ENCODE measurements around the gene NPC1. TPM values are rescaled to one million over a fixed set of nuclear protein-coding genes. Genes with fewer than 3 reads are reported as not detected.
A peak's percentile ranks its signal among the peaks of the same experiment; 100 is the strongest.

The NPC1 gene
- total RNA-seq, 6 experiments from 2014 or later, result 25.4 to 46.2 (median 34.3) TPM

DNA sequence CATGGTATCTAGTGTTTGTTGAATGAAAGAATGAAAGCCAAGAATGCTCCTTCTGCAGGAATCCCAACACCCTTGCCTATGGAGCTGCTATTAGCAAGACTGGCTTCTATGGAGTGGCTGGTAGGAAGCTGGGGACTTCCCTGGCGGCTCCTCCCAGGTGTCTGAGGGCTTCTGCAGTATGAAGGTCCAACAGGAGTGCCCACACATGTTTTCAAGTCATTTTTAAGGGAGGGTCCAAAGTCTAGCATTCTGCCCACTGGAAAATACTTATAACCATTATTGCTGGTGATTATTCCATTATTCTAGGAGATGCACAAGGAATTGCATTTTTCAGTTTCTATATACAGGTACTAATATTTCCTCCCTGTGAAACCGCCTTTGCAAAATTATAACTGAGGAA is 21.9 kb upstream of the NPC1 start:
- Mint-ChIP-seq H3K27me3 (ENCODE audit: insufficient read depth) (peaks cover 13% of the 10 kb centered on the region; the same call in 1 of the 2 replicates), H3K36me3 (ENCODE audit: low read depth) (no peaks in the 10 kb centered on the region), H3K27ac (no peak overlapping the region), H3K4me3 (no peak overlapping the region), H3K9me3 (no peaks in the 10 kb centered on the region), H3K4me1 (ENCODE audit: low read depth) (peaks cover 23% of the 10 kb centered on the region)
- no peak for DNase-seq
- TF ChIP-seq, protein P1, sequence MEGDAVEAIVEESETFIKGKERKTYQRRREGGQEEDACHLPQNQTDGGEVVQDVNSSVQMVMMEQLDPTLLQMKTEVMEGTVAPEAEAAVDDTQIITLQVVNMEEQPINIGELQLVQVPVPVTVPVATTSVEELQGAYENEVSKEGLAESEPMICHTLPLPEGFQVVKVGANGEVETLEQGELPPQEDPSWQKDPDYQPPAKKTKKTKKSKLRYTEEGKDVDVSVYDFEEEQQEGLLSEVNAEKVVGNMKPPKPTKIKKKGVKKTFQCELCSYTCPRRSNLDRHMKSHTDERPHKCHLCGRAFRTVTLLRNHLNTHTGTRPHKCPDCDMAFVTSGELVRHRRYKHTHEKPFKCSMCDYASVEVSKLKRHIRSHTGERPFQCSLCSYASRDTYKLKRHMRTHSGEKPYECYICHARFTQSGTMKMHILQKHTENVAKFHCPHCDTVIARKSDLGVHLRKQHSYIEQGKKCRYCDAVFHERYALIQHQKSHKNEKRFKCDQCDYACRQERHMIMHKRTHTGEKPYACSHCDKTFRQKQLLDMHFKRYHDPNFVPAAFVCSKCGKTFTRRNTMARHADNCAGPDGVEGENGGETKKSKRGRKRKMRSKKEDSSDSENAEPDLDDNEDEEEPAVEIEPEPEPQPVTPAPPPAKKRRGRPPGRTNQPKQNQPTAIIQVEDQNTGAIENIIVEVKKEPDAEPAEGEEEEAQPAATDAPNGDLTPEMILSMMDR (IDR thresholded peaks at IDR 0.05), result no peak

DNA sequence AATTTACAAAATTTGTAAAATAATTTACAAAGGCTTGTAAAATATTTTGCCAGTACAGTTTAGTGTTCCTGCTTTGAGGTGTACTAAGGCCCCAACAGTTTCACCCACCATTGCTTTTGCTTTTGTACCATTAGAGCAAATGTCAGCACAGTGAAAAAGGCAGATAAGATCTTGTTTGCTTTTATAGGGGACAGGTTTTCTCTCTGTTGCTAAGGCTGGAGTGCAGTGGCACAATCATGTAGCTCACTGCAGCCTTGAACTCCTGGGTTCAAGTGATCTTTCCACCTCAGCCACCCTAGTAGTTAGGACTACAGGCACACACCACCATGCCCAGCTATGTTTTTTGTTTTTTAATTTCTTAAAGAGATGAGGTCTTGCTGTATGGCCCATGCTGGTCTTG is 19.6 kb upstream of the NPC1 start:
- H3K4me1 Mint-ChIP-seq (ENCODE audit: low read depth), result peaks cover 8% of the 10 kb centered on the region
- no peak for DNase-seq
- H3K4me3 Mint-ChIP-seq, result no peak overlapping the region
- TF ChIP-seq, protein P1 (IDR thresholded peaks at IDR 0.05), result no peak
- no peak overlapping the region for H3K27ac Mint-ChIP-seq
- H3K27me3 Mint-ChIP-seq (ENCODE audit: insufficient read depth), result peaks cover 12% of the 10 kb centered on the region; the same call in 1 of the 2 replicates
- no peaks in the 10 kb centered on the region for H3K9me3 Mint-ChIP-seq
- H3K36me3 Mint-ChIP-seq (ENCODE audit: low read depth), result no peaks in the 10 kb centered on the region

DNA sequence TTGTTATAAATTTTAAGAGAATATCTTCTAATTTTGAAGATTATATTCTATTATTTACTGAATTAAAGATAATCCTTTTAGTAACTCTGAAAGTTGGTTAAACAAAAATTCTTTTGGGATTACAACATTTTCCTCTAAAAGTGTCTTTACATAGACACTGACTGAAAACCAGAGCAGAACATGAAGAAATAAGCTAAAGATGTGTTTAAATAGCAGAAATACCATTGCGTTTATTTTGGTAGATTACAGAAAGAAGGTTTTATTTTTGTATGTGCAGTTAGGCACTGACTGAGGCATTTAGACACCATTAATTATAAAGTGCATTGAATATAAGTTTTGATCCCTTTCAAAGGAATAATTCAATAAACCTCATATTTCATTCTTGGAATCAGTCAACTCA is 13.5 kb upstream of the NPC1 start:
- TF ChIP-seq, protein P1 (IDR thresholded peaks at IDR 0.05), result no peak

DNA sequence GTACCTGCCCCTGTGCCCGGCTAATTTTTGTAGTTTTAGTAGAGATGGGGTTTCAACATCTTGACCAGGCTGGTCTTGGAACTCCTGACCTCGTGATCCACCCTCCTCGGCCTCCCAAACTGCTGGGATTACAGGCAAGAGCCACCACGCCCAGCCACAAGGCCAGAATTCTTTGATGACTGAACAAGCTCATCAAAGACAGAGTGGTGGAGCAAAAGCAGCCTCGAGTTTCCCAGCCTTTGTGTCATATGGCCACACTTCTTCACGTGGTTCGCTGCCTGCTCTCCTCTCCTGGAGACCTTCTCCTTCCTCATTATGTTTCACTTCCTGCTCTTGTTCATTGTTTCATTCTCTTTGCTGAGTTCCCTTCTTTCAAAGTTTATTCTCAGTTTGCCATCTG is 9.9 kb upstream of the NPC1 start:
- Mint-ChIP-seq H3K36me3 (ENCODE audit: low read depth) (0 out of 2 replicates have a peak, but pooled peaks cover 4% of the 10 kb centered on the region), H3K27ac (no peak overlapping the region), H3K27me3 (ENCODE audit: insufficient read depth) (peaks cover 2% of the 10 kb centered on the region), H3K9me3 (no peaks in the 10 kb centered on the region), H3K4me3 (no peak overlapping the region), H3K4me1 (ENCODE audit: low read depth) (peaks cover 25% of the 10 kb centered on the region)
- no peak for DNase-seq
- TF ChIP-seq, protein P1 (IDR thresholded peaks at IDR 0.05), result no peak

More for the DNA sequence above, 13.5 kb upstream of the NPC1 start:
- H3K27ac Mint-ChIP-seq, result no peak overlapping the region
- peaks cover 9% of the 10 kb centered on the region for H3K27me3 Mint-ChIP-seq (ENCODE audit: insufficient read depth)
- no peaks in the 10 kb centered on the region for H3K36me3 Mint-ChIP-seq (ENCODE audit: low read depth)
- H3K4me1 Mint-ChIP-seq (ENCODE audit: low read depth), result no peaks in the 10 kb centered on the region
- no peak overlapping the region for H3K4me3 Mint-ChIP-seq
- no peak for DNase-seq
- no peaks in the 10 kb centered on the region for H3K9me3 Mint-ChIP-seq

DNA sequence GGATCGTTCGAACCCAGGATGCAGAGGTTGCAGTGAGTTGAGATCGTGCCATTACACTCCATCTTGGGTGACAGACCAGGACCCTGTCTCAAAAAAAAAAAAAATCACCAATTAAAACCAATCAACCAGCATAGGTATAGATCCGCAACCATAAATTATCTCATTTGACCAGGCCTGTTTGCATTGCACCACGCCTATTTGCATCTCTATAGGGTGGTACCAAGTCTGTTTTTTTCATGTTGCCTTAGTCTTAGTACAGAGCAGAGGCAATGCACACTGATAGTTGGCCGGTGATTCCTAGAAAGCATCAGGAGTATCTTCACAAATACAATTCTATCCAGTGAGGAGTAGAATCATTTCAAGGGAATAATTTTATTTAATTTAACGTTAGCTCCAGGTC is 9.3 kb upstream of the NPC1 start:
- no peaks in the 10 kb centered on the region for H3K9me3 Mint-ChIP-seq
- H3K27ac Mint-ChIP-seq, result no peak overlapping the region
- TF ChIP-seq, protein P1 (IDR thresholded peaks at IDR 0.05), result no peak
- H3K4me1 Mint-ChIP-seq (ENCODE audit: low read depth), result peaks cover 31% of the 10 kb centered on the region
- H3K36me3 Mint-ChIP-seq (ENCODE audit: low read depth), result 0 out of 2 replicates have a peak, but pooled peaks cover 4% of the 10 kb centered on the region
- DNase-seq, result no peak
- peaks cover 2% of the 10 kb centered on the region for H3K27me3 Mint-ChIP-seq (ENCODE audit: insufficient read depth)
- H3K4me3 Mint-ChIP-seq, result no peak overlapping the region

DNA sequence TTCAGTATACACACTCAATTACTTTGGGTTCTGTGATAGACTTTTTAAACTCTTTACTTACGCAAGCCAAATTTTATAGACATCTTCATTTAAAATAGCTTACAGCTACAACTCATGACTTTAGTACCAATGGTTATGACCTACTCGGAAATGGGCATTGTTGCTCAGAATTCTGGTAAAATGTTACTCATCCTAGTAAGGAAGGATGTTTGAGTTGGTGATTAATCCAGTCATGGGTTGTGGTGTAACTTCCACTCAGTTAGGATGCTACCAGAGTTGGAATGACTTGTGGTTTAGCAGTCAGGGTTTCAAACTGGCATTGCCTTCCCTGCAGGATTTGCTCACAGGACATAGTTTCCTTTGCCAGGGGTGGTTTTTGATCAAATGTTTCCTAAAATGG is 7.4 kb upstream of the NPC1 start:
- Mint-ChIP-seq H3K36me3 (ENCODE audit: low read depth) (0 out of 2 replicates have a peak, but pooled peaks cover 4% of the 10 kb centered on the region), H3K27ac (peak overlapping the region; percentile 93), H3K27me3 (ENCODE audit: insufficient read depth) (peaks cover 2% of the 10 kb centered on the region), H3K9me3 (no peaks in the 10 kb centered on the region), H3K4me1 (ENCODE audit: low read depth) (peaks cover 36% of the 10 kb centered on the region), H3K4me3 (peak overlapping the region; percentile 34; the same call in 1 of the 2 replicates)
- DNase-seq, result peak; percentile 93
- TF ChIP-seq, protein P1 (IDR thresholded peaks at IDR 0.05), result no peak

All from HFFc6 (cell line).